ENCODE results near the gene RXRA.

GRCh38 chr9:134340475-134341160 is 14.4 kb downstream of the RXRA start:
- TF ChIP-seq CTCF (IDR thresholded peaks at IDR 0.05) (no peak), POLR2A (IDR thresholded peaks at IDR 0.05) (no peak)

Data from adrenal gland (tissue), 5 donors.